ENCODE measurements around the gene NRSN2.

NRSN2 gene

GRCh38 chr20:400454-401275 lies 53.8 kb downstream of the NRSN2 start:
- H3K27ac ChIP-seq, result no peak overlapping the region; the same call in 1 of the 2 replicates

GRCh38 chr20:401682-402495 lies 55.0 kb downstream of the NRSN2 start:
- no peak for TF ChIP-seq CTCF (conservative IDR thresholded peaks at IDR 0.05)
- no peak overlapping the region; the same call in 1 of the 2 replicates for H3K27ac ChIP-seq

More at GRCh38 chr20:400454-401275, 53.8 kb downstream of the NRSN2 start:
- no peak for TF ChIP-seq CTCF (conservative IDR thresholded peaks at IDR 0.05)

- H3K27ac ChIP-seq, result no peak overlapping the region; the same call in 1 of the 2 replicates
- no peak for TF ChIP-seq CTCF (conservative IDR thresholded peaks at IDR 0.05)
Observed at GRCh38 chr20:402496-402885, 55.6 kb downstream of the NRSN2 start.

GRCh38 chr20:402898-403581 lies 56.1 kb downstream of the NRSN2 start:
- H3K27ac ChIP-seq, result no peak overlapping the region
- TF ChIP-seq CTCF (conservative IDR thresholded peaks at IDR 0.05), result no peak

- no peak for TF ChIP-seq CTCF (conservative IDR thresholded peaks at IDR 0.05)
- H3K27ac ChIP-seq, result no peak overlapping the region
Observed at GRCh38 chr20:403582-403957, 56.7 kb downstream of the NRSN2 start.

GRCh38 chr20:404088-404487 lies 57.2 kb downstream of the NRSN2 start:
- TF ChIP-seq CTCF (conservative IDR thresholded peaks at IDR 0.05), result no peak

More at GRCh38 chr20:404088-404487, 57.2 kb downstream of the NRSN2 start:
- H3K27ac ChIP-seq, result peak overlapping the region; percentile 5; the same call in 1 of the 2 replicates
